Common myeloid progenitor, CD34-positive (primary cell): ENCODE results near the gene ATP11A.

Source experiments
- CTCF ChIA-PET: fragments of 350-600 bp; sonication (Branson Sonifier 250); formaldehyde crosslinking; loops from one replicate; lab custom pipeline; 2021; ENCODE audit warnings: antibody characterized with exemption; lab: Charles Lee
- POLR2A ChIA-PET: fragments of 350-600 bp; sonication (Branson Sonifier 250); formaldehyde crosslinking; loops from one replicate; lab custom pipeline; 2021; ENCODE audit warnings: antibody characterized with exemption; lab: Charles Lee
- DNase-seq, 3 donors: peaks; one replicate each; pipeline versions ENCODE4 v3.0.0 to v3.0.0-alpha.2; 2013
- H3K27ac ChIP-seq, 2 experiments: 1 replicate in 1 of 2; 2 replicates in 1 of 2; pipeline ENCODE4 v1.7.0; 2013; ENCODE audit warnings: inconsistent platforms in 2 of 2, low read length in 2 of 2, mild to moderate bottlenecking in 2 of 2, low read depth in 1 of 2, moderate library complexity in 1 of 2; ENCODE audit not compliant: severe bottlenecking in 2 of 2, insufficient read depth in 1 of 2, poor library complexity in 1 of 2
- H3K27me3 ChIP-seq, 5 experiments: replicated peaks in 2 of 5; 1 replicate in 3 of 5; 2 replicates in 2 of 5; pipeline versions ENCODE4 v1.6.1 to v1.7.0; 2013; ENCODE audit warnings: low read length in 4 of 5, mild to moderate bottlenecking in 2 of 5, moderate library complexity in 2 of 5, inconsistent platforms in 1 of 5; ENCODE audit not compliant: insufficient read depth in 5 of 5, control insufficient read depth in 4 of 5
- H3K36me3 ChIP-seq, 4 experiments: 1 replicate in 2 of 4; 2 replicates in 2 of 4; pipeline versions ENCODE4 v1.6.1 to v1.7.0; 2013; ENCODE audit warnings: low read length in 3 of 4, control low read depth in 1 of 4, mild to moderate bottlenecking in 1 of 4; ENCODE audit not compliant: control insufficient read depth in 4 of 4, insufficient read depth in 4 of 4
- H3K4me1 ChIP-seq, 4 experiments: 1 replicate in 3 of 4; 2 replicates in 1 of 4; pipeline versions ENCODE4 v1.6.1 to v1.7.1; 2013; ENCODE audit warnings: low read length in 3 of 4, mild to moderate bottlenecking in 3 of 4, control low read depth in 1 of 4, inconsistent platforms in 1 of 4, moderate library complexity in 1 of 4; ENCODE audit not compliant: control insufficient read depth in 4 of 4, insufficient read depth in 4 of 4; ENCODE audit errors: control extremely low read depth in 1 of 4
- H3K4me3 ChIP-seq, 7 experiments: 1 replicate in 4 of 7; 2 replicates in 3 of 7; pipeline versions ENCODE4 v1.5.1 to v1.7.0; 2013; ENCODE audit warnings: mild to moderate bottlenecking in 7 of 7, low read length in 6 of 7, moderate library complexity in 6 of 7, inconsistent platforms in 2 of 7, low read depth in 2 of 7, control low read depth in 1 of 7; ENCODE audit not compliant: insufficient read depth in 4 of 7, control insufficient read depth in 1 of 7; ENCODE audit errors: extremely low read depth in 1 of 7
- H3K9me3 ChIP-seq, 5 experiments: 1 replicate in 4 of 5; 2 replicates in 1 of 5; pipeline versions ENCODE4 v1.6.1 to v1.7.1; 2013; ENCODE audit warnings: low read length in 4 of 5, mild to moderate bottlenecking in 2 of 5, inconsistent platforms in 1 of 5, low read depth in 1 of 5, moderate library complexity in 1 of 5; ENCODE audit not compliant: control insufficient read depth in 4 of 5, insufficient read depth in 2 of 5; ENCODE audit errors: control extremely low read depth in 1 of 5
- WGBS: methylation state at CpG from one replicate; pipeline ENCODE4 v1.1.5; 2013; ENCODE audit not compliant: insufficient coverage; 5-methylcytosine and 5-hydroxymethylcytosine counted together

The ATP11A gene

DNA sequence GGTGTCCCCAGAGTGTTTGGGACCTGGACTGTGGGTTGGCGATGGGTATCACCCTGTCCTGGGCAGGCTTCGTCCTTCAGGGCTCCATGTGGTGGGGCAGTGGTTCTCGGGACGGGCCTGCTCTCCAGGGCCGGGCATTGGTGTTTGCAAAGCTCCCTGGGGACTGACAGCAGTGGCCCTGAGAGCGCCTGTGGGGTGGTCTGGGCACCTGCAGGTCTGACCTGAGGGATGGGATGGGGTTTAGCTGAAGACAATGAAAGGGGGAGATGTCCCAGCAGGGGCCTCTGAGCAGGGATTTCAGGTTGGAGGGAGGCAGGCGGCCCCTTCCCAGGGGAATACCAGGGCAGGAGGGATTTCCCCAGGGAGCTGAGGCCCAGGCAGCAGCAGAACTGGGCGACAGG lies 210.9 kb downstream of the ATP11A start:
- peaks cover 0 to 1% (median under 1%) of the 10 kb centered on the region in 4 experiments for H3K4me1 ChIP-seq
- WGBS: 99% methylated on average over 8 of the region's 8 CpGs
- no peak overlapping the region for H3K4me3 ChIP-seq
- H3K9me3 ChIP-seq: peaks cover 0 to 16% (median 13%) of the 10 kb centered on the region in 5 experiments
- H3K27ac ChIP-seq: no peak overlapping the region
- no peak for DNase-seq
- CTCF ChIA-PET: no interaction called here
- POLR2A ChIA-PET: no interaction called here
- H3K27me3 ChIP-seq: peaks cover 0 to 8% (median 0%) of the 10 kb centered on the region in 5 experiments
- no peaks in the 10 kb centered on the region for H3K36me3 ChIP-seq

DNA sequence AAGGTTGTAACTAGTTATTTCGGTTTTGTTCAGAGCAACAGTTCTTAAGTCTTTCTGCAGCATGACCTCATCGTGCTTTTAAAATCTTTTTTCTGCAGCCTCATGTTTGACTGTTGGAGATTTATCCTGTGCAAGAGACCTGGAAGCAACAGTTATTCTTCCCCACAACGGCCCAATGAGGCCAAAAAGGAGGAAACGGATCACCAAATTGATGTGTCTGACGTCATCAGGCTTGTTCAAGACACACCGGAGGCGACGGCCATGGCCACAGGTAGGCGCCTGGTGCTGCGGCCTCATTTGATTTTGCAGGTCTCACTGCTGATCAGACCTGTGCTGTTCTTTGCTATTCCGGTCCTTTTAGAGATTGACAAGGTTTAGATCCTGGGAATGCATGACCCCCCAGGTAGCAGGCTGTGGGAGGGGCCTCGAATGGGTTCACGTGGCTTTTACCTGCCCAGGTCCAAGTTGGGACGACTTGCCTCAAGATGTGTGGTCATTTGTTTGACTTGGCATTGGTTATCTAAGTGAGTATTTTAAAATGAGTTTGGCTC lies 212.3 kb downstream of the ATP11A start:
- H3K27ac ChIP-seq: no peak overlapping the region
- ChIA-PET CTCF (interaction anchor here (1.1 kb wide), 1 partner anchor 41 kb away, joined by 4 read pairs; no protein-coding TSS in a partner anchor), POLR2A (no interaction called here)

DNA sequence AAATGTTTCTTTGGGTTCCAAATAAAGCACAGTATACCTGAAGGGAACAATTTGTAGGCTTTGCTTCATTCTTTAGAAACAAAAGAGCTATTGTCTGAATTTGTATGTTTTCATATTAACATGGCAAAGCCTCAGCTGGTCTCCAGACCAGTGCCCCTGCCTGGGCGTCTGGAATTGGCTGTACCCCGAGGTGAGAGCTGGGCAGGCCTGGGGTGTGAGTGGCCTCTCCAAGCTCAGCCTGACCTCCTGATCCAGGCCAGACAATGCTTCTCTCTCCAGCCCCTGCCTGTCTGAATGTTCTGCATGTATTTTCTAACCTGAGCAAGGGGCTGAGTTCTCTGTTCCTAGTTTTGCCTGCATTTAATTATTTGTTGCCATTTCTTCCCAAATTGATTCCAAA lies 212.8 kb downstream of the ATP11A start:
- CTCF ChIA-PET: interaction anchor here (1.1 kb wide), 1 partner anchor 40 kb away, joined by 4 read pairs; no protein-coding TSS in a partner anchor
- Histone ChIP-seq H3K27ac (no peak overlapping the region), H3K9me3 (peaks cover 0 to 16% (median 13%) of the 10 kb centered on the region in 5 experiments), H3K36me3 (no peaks in the 10 kb centered on the region), H3K4me1 (no peaks in the 10 kb centered on the region), H3K27me3 (no peaks in the 10 kb centered on the region), H3K4me3 (no peak overlapping the region)
- 100% methylated on average over 2 of the region's 2 CpGs for WGBS
- DNase-seq: no peak
- POLR2A ChIA-PET: no interaction called here

More for the DNA sequence above, 212.3 kb downstream of the ATP11A start:
- no peaks in the 10 kb centered on the region for H3K36me3 ChIP-seq
- no peak overlapping the region for H3K4me3 ChIP-seq
- DNase-seq: no peak
- H3K4me1 ChIP-seq: no peaks in the 10 kb centered on the region
- H3K9me3 ChIP-seq: peaks cover 0 to 16% (median 13%) of the 10 kb centered on the region in 5 experiments
- 95% methylated on average over 14 of the region's 14 CpGs for WGBS
- H3K27me3 ChIP-seq: no peaks in the 10 kb centered on the region

DNA sequence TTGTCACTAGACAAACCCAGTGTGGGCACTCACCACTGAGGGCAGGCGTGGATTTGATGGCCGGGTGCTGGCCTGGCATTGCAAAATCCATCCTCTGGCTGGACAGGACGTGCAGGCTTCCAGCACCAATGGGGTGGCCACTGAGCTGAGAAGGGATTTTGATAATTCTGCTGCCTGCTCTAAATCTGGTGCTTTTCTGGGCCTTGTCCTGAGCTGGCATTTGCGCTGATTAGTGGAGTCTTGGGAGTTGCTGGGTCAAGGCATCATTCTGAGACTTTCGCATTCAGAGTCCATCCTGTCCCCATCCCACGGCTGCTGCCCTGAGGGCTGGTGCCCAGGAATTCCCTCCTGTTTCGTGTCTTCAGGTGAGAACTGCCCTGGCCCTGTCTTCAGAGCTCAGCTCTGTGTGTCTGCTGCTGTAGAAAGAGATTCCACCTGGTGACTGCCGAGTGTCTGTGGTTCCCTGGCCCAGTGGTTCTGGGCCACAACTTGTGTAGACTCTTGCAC lies 213.3 kb downstream of the ATP11A start:
- Histone ChIP-seq H3K4me1 (peaks cover 0 to 2% (median 0%) of the 10 kb centered on the region in 4 experiments), H3K27ac (no peak overlapping the region), H3K27me3 (no peaks in the 10 kb centered on the region), H3K4me3 (no peak overlapping the region), H3K36me3 (no peaks in the 10 kb centered on the region), H3K9me3 (peaks cover 0 to 16% (median 13%) of the 10 kb centered on the region in 5 experiments)
- DNase-seq: no peak
- POLR2A ChIA-PET: no interaction called here
- CTCF ChIA-PET: interaction anchor here (1.1 to 1.7 kb wide), 2 partner anchors 29 to 40 kb away, joined by 4 to 5 read pairs; no protein-coding TSS in a partner anchor
- 98% methylated on average over 8 of the region's 8 CpGs for WGBS

DNA sequence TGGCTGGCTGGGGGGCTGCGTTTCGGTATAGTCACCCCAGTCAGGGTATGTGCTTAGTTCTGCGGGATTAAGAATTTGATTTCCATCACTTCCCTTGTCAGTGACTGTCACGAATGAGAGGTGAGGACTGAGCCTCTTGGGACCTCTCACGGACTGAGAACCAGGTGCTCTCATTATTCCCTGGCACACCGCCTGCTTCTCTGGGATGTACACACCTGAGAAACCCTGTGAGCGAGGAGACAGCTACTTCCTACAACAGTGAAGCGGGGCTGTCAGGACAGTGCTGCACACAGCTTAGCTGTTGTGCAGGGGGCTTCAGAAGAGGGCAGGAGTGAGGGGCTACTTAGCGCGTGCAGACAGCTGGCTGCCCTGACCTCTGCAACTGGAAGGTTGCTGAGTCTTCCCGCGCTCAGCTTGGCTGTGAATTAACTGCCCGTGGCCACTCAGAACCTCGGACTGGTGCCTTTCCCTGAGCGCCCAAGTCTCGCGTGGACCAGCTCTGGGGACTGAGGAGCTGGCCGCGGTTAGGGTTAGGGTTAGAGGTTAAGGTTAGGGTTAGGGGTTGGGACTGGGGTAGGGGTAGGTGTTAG lies 213.9 kb downstream of the ATP11A start:
- H3K27me3 ChIP-seq: no peaks in the 10 kb centered on the region
- no peaks in the 10 kb centered on the region for H3K36me3 ChIP-seq
- H3K4me3 ChIP-seq: no peak overlapping the region
- H3K4me1 ChIP-seq: peaks cover 0 to 2% (median 0%) of the 10 kb centered on the region in 4 experiments
- WGBS: 93% methylated on average over 12 of the region's 19 CpGs
- peaks cover 0 to 16% (median 13%) of the 10 kb centered on the region in 5 experiments for H3K9me3 ChIP-seq
- ChIA-PET CTCF (interaction anchor here (1.1 to 1.7 kb wide), 2 partner anchors 29 to 39 kb away, joined by 4 to 5 read pairs; no protein-coding TSS in a partner anchor), POLR2A (no interaction called here)
- no peak for DNase-seq
- H3K27ac ChIP-seq: no peak overlapping the region

DNA sequence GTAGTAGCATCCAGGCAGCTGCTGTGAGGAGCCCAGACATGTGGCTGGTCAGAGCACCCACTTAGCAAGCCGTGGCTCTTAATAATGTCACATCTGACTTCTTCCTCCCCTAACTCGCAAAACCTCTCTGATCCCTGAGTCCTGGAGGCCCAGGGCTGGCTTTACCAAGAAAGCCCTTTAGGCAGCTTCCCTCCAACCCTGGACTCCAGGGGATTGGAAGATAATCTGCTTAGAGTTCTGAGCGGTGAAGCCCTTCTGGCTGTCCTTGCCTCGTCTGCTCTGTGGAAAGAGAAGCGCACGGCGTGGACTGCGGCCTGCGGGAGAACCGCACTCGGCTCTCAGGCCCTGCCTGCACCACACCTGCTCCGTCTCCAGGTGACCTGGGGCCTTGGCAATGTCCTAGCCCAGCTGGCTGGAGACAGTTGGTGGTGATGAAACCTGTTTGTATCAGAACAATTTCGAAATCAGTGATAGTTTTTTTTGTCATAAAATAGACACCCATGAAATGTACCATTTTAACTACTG lies 214.7 kb downstream of the ATP11A start:
- H3K27me3 ChIP-seq: no peaks in the 10 kb centered on the region
- 97% methylated on average over 12 of the region's 13 CpGs for WGBS
- no peaks in the 10 kb centered on the region for H3K36me3 ChIP-seq
- POLR2A ChIA-PET: no interaction called here
- H3K9me3 ChIP-seq: peaks cover 0 to 16% (median 13%) of the 10 kb centered on the region in 5 experiments
- DNase-seq: no peak
- CTCF ChIA-PET: interaction anchor here (1.7 kb wide), 1 partner anchor 30 kb away, joined by 5 read pairs; no protein-coding TSS in a partner anchor
- H3K27ac ChIP-seq: no peak overlapping the region
- no peak overlapping the region for H3K4me3 ChIP-seq
- peaks cover 0 to 2% (median 0%) of the 10 kb centered on the region in 4 experiments for H3K4me1 ChIP-seq

DNA sequence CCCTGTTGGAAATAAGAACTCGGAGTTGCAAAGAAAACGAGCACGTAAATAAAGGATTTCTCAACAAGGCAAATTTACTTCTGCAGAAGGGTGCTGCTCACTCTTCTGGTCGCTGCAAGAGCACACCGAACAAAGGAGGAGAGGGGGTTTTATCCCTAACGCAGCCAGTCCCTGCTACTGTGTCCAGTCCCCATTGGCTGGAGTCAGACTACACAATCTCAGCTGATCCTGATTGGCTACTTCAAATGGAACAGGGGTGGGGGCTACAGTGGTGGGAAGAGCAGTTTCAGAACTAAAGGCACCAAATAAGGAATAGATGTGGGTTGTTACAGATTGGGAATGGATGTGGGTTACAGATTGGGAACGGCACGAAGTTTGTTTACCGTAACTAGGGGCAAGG lies 215.2 kb downstream of the ATP11A start:
- H3K27ac ChIP-seq: no peak overlapping the region
- H3K27me3 ChIP-seq: no peaks in the 10 kb centered on the region
- no peaks in the 10 kb centered on the region for H3K36me3 ChIP-seq
- H3K4me3 ChIP-seq: no peak overlapping the region
- ChIA-PET CTCF (no interaction called here), POLR2A (no interaction called here)
- WGBS: 97% methylated on average over 8 of the region's 9 CpGs
- H3K4me1 ChIP-seq: peaks cover 0 to 2% (median 0%) of the 10 kb centered on the region in 4 experiments
- no peak for DNase-seq
- H3K9me3 ChIP-seq: peaks cover 0 to 16% (median 13%) of the 10 kb centered on the region in 5 experiments
